HG02852 (cell line): ENCODE results near the gene VASH1.

Experiments used
- ATAC-seq: cut with Tn5 transposase; IDR thresholded peaks from one replicate; pipeline ENCODE4 v1.9.1; 2021; ENCODE audit warnings: mild to moderate bottlenecking, moderate library complexity; ENCODE audit not compliant: unreplicated experiment

VASH1 gene

GRCh38 chr14:76742185-76742584 is 19.1 kb upstream of the VASH1 start:
- ATAC-seq, result no peak

- ATAC-seq, result no peak
Observed at GRCh38 chr14:76742966-76743365, 18.3 kb upstream of the VASH1 start.

DNA sequence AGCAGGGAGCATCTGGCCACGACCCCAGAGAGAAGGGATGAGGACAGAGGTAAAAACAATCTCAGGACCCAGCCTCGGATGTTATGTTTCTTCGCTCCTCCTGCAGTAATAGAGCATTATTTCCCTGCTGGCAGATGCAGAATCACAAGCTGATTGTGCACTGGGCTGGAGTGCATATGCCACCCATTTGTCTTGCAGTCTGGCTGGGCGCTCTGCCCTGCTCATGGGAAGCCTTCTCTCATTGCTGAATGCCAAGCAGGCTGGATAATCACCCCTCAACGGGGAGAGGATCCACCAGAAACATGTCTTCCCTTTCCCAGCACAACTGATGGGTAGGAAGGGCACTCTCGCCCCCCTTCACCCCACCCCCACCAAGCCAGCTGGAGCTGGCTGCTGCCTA is 8.5 kb upstream of the VASH1 start:
- no peak for ATAC-seq

- ATAC-seq, result no peak
Observed at GRCh38 chr14:76753541-76754198, 7.6 kb upstream of the VASH1 start.

- no peak for ATAC-seq
Observed at GRCh38 chr14:76754586-76754985, 6.7 kb upstream of the VASH1 start.

DNA sequence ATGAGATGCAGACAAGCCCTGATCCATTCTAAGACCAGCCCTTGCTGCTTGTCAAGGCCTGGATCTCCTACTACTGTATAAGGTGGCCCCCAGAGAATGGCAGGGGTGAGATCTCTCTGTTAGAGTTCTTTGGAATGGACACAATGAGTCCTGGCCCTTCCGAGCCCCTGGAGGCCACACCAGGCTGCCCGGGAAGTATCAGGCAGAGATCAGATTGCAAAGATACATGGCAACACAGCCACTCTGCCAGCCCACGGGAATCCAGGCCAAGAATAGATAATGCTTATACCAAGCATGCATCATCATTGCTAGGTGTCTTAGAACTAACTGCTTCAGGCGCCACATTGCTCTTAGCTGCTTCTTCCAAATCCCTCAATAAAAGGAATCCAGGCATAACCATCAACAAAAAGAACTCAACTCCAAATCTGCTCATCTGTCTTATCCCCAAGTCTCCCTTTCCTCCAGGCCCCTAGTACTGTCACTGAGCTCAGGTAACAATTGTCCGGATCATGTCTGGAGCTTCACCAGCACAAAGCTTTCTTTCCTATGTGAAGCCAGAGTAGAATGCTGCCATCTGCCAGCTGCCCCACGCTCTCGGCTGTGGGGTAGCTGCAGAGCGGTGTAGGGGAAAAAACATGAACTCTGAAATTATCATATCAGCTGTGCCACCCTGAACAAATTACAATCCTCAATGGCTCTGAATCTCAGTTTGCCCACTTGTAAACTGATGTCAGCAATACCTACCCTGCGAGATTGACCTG is 5.5 kb upstream of the VASH1 start:
- ATAC-seq, result no peak

GRCh38 chr14:76756371-76756750 is 4.9 kb upstream of the VASH1 start:
- ATAC-seq, result no peak

- no peak for ATAC-seq
Observed at GRCh38 chr14:76759589-76759988, 1.7 kb upstream of the VASH1 start.

DNA sequence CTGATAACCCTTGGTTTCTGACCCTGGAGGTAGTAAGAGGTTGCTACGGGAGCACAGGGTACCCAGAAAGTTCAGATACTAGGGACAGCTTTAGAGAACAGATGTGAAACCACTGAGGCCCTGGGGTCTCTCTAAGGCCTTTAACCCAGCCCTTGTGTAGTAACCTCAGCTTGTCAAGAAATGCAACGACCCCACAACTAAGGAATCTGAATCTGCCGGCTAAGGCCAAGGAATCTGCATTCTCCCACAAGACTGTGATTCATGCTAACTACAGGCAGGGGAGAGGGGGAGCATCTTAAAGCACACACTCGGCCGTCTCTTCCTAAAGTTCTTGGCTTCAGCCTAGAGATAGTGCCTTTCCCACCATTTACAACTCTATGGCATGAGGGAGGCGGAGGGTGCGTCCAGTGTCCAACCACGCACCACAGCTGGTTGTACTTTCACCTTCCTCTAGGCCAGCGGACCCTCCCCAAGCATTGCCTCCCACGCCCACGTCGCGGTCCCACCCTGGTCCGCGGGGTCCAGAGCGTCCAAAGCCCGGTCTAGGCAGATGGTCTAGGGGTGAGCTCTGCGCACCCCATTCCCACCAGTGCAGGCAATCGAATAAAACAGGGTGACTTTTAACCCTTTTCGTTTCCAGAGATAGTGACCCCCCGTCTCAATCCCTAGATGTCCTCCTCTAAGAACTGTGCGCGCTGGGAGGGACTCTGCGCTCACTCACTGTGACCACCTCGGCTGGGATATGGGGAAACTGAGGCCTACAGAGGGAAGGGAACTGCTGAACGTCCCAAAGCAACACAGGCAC is 735 bp upstream of the VASH1 start:
- ATAC-seq, result no peak

DNA sequence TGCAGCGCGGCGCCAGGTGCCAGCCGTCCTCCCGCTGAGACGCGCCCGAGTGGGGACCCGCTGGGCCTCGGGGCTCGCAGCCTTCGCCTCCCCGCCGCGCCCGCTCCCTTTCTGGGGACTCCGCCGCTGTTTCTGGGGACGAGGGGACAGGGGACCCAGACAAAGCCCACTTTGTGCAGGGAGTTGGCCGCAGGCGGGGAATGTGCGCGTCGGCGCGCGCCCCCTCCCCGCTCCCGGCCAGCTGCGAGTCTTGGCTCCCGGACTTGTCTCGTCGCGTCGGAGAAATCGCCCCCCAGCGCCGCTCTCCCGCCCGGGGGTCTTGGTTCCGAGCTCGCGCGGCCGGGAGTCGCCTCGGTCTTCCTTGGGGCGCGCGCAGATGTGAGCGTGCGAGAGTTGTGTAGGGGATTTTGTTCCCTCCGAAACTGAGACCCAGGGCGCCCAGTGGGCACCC is 717 bp downstream of the VASH1 start:
- ATAC-seq, result peak; percentile 3

DNA sequence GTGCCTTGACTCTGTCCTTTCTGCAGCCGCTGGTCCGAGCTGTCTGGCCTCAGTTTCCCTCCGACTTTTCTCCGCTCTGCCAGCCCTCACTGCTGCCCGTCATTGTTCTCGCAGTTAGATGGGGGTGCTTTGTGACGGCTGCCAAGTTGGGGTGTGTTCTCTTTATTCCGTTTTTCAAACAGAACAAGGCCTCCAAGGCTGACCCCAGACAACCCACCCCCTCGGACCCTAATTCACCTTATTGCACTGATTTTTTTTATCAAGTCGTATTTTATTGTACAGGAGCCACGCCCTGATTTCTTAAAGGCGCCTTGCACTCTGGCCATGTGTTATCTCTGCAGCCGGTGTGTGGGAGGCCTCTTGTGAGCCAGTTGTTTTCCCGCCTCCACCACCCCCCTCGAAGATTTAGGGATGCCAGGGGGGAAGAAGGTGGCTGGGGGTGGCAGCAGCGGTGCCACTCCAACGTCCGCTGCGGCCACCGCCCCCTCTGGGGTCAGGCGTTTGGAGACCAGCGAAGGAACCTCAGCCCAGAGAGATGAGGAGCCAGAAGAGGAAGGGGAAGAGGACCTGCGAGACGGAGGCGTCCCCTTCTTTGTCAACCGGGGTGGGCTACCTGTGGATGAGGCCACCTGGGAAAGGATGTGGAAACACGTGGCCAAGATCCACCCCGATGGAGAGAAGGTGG is 1.3 kb downstream of the VASH1 start:
- ATAC-seq, result no peak

- ATAC-seq, result no peak
Observed at GRCh38 chr14:76763096-76764041, 2.1 kb downstream of the VASH1 start.

GRCh38 chr14:76765461-76765931 is 4.2 kb downstream of the VASH1 start:
- no peak for ATAC-seq

DNA sequence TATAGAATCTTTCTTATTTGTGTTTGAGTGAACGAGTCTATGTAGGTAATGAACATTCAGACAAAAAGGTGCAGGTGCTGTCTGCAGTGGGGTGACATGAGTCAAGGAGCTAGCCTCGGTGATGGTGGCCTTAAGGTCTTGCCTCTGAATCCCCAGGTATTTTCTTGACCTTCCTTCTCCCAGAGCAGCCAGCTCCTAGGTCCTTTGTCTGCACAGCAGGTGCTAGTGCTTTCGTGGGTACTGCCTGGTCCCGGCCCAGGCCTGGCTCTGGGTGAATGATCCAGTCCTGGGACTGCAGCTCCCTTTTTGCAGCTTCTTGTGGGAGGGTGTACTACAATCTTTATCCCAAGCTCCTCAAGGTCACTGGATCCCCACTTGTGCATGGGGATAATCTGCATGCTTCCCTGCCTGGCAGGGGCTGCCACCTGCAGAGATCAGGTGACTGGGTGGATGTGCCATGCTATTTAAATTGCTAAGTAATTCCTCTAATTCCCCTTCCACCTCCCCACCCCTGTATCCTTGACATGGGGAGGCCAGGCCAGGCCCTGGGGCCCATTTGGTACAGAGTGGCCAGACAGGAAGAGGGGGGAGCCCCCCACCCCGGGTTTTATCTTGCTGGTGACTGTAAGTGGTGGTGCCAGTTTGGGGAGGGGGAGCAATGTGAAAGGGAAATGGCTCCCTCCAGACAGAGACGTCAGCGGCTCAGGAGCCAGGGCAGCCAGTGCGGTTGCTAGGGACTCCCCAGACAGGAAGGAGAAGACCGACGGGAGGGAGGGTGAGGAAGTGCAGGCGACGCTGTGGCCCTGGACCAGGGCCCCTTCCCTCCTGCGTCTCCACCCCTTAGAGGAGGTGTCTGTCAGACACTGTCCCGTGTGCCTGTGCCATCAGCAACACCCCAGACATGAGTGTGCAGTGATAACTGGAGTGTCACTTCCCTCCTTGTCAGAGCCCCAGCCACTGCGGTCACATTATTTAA is 6.7 kb downstream of the VASH1 start:
- ATAC-seq, result peak; percentile 87

- ATAC-seq, result no peak
Observed at GRCh38 chr14:76768671-76769500, 7.6 kb downstream of the VASH1 start.

GRCh38 chr14:76769636-76770292 is 8.5 kb downstream of the VASH1 start:
- no peak for ATAC-seq
